OCI-LY1 (cell line): ENCODE results near the gene NR2F1-AS1.

Source experiments
- H2AFZ ChIP-seq: fragments of 200-600 bp; sonication (generic), shearing (Covaris generic); 2 replicates; pipeline ENCODE4 v1.6.0; 2014; ENCODE audit warnings: antibody characterized with exemption, mild to moderate bottlenecking, low read length
- H3F3A ChIP-seq: fragments of 200-600 bp; sonication (generic), shearing (Covaris generic); 2 replicates; pipeline ENCODE4 v1.6.0; 2014; ENCODE audit warnings: mild to moderate bottlenecking, antibody characterized with exemption, low read length, moderate library complexity; ENCODE audit not compliant: insufficient read depth
- H3K27ac ChIP-seq: fragments of 200-600 bp; sonication (generic); 2 replicates; pipeline ENCODE4 v1.5.1; 2014; ENCODE audit warnings: low read length, mixed run types, mild to moderate bottlenecking, low read depth; ENCODE audit not compliant: poor library complexity, severe bottlenecking
- H3K27me3 ChIP-seq: fragments of 200-600 bp; sonication (generic); 2 replicates; pipeline ENCODE4 v1.6.0; 2014; ENCODE audit warnings: antibody characterized with exemption, mild to moderate bottlenecking, low read length, moderate library complexity; ENCODE audit not compliant: insufficient read depth
- H3K36me3 ChIP-seq: fragments of 200-600 bp; sonication (generic); 2 replicates; pipeline ENCODE4 v1.6.1; 2014; ENCODE audit warnings: mild to moderate bottlenecking, antibody characterized with exemption, low read length, moderate library complexity, mixed read lengths; ENCODE audit not compliant: insufficient read depth
- H3K4me1 ChIP-seq: fragments of 200-600 bp; sonication (generic); 2 replicates; pipeline ENCODE4 v1.5.1; 2014; ENCODE audit warnings: mild to moderate bottlenecking, low read length, moderate library complexity; ENCODE audit not compliant: insufficient read depth, severe bottlenecking
- H3K4me2 ChIP-seq: fragments of 200-600 bp; sonication (generic), shearing (Covaris generic); 2 replicates; pipeline ENCODE4 v1.6.1; 2014; ENCODE audit warnings: low read length
- H3K4me3 ChIP-seq: fragments of 200-600 bp; sonication (generic); 2 replicates; pipeline ENCODE4 v1.5.1; 2014; ENCODE audit warnings: low read length, low read depth, mild to moderate bottlenecking, mixed read lengths; ENCODE audit not compliant: poor library complexity, severe bottlenecking
- H3K79me2 ChIP-seq: fragments of 200-600 bp; shearing (Covaris generic); 2 replicates; pipeline ENCODE4 v1.6.1; 2016; ENCODE audit warnings: mixed run types, low read length, mixed read lengths; ENCODE audit not compliant: insufficient read depth
- H3K9ac ChIP-seq: fragments of 200-600 bp; sonication (generic), shearing (Covaris generic); 2 replicates; pipeline ENCODE4 v1.6.1; 2014; ENCODE audit warnings: mild to moderate bottlenecking, low read length, mixed read lengths
- H3K9me2 ChIP-seq: fragments of 200-600 bp; sonication (generic), shearing (Covaris generic); 2 replicates; pipeline ENCODE4 v1.6.1; 2014; ENCODE audit warnings: low read depth, mild to moderate bottlenecking, low read length, mixed read lengths
- H3K9me3 ChIP-seq: fragments of 200-600 bp; shearing (Covaris generic); 2 replicates; pipeline ENCODE4 v1.6.1; 2014; ENCODE audit warnings: low read length, mixed read lengths
- H4K20me1 ChIP-seq: fragments of 200-600 bp; sonication (generic), shearing (Covaris generic); 2 replicates; pipeline ENCODE4 v1.6.0; 2016; ENCODE audit warnings: mild to moderate bottlenecking, low read length; ENCODE audit not compliant: insufficient read depth
- EZH2 ChIP-seq: fragments of 200-600 bp; sonication (generic), shearing (Covaris generic); IDR thresholded peaks from 2 replicates; pipeline ENCODE4 v1.8.0; 2017; ENCODE audit warnings: borderline replicate concordance, mixed run types, mild to moderate bottlenecking, antibody characterized with exemption, low read length, moderate library complexity, mixed read lengths
- TF ChIP-seq, protein P1 (sequence below): fragments of 200-600 bp; sonication (generic), shearing (Covaris generic); IDR thresholded peaks from 2 replicates; pipeline ENCODE4 v1.5.1; 2017; ENCODE audit warnings: mild to moderate bottlenecking, antibody characterized with exemption, low read length, moderate library complexity, mixed read lengths

Gene NR2F1-AS1

GRCh38 chr5:93503598-93504067, 77.4 kb downstream of the NR2F1-AS1 start:
- no peaks in the 10 kb centered on the region for H4K20me1 ChIP-seq
- H3K9me2 ChIP-seq, result no peaks in the 10 kb centered on the region
- no peaks in the 10 kb centered on the region for H3K36me3 ChIP-seq
- no peaks in the 10 kb centered on the region for H3F3A ChIP-seq
- no peak overlapping the region for H3K9ac ChIP-seq
- no peak overlapping the region for H3K27ac ChIP-seq
- no peak overlapping the region for H2AFZ ChIP-seq
- no peak overlapping the region for H3K4me2 ChIP-seq
- H3K4me1 ChIP-seq, result no peaks in the 10 kb centered on the region
- H3K9me3 ChIP-seq, result no peaks in the 10 kb centered on the region
- TF ChIP-seq, protein P1, sequence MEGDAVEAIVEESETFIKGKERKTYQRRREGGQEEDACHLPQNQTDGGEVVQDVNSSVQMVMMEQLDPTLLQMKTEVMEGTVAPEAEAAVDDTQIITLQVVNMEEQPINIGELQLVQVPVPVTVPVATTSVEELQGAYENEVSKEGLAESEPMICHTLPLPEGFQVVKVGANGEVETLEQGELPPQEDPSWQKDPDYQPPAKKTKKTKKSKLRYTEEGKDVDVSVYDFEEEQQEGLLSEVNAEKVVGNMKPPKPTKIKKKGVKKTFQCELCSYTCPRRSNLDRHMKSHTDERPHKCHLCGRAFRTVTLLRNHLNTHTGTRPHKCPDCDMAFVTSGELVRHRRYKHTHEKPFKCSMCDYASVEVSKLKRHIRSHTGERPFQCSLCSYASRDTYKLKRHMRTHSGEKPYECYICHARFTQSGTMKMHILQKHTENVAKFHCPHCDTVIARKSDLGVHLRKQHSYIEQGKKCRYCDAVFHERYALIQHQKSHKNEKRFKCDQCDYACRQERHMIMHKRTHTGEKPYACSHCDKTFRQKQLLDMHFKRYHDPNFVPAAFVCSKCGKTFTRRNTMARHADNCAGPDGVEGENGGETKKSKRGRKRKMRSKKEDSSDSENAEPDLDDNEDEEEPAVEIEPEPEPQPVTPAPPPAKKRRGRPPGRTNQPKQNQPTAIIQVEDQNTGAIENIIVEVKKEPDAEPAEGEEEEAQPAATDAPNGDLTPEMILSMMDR, result no peak
- TF ChIP-seq EZH2, result no peak
- H3K27me3 ChIP-seq, result no peaks in the 10 kb centered on the region
- H3K4me3 ChIP-seq, result no peak overlapping the region
- no peaks in the 10 kb centered on the region for H3K79me2 ChIP-seq

DNA sequence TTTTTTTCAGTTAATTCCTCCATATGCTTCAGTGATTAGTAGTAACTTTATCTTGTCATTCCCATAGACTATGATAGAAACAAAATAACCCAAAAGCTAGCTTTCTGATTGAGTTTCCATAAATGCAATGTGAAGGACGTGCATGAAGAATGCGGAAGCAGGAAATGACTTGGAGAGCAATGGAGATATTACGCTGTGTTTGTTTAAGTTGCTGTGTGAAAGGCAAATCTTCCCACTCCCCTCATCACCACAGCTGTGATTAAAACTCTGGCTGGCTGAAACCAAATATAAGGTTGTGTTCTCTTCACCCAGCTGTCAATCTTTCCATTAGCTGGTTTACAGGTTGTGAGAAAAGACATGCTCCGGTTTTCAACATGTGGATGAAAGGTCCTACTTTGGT, 83.9 kb downstream of the NR2F1-AS1 start:
- Histone ChIP-seq H3K27ac (no peak overlapping the region), H4K20me1 (no peaks in the 10 kb centered on the region), H3F3A (no peaks in the 10 kb centered on the region), H3K9me2 (no peaks in the 10 kb centered on the region), H3K79me2 (no peaks in the 10 kb centered on the region), H3K4me1 (no peaks in the 10 kb centered on the region), H3K4me3 (no peak overlapping the region), H3K36me3 (no peaks in the 10 kb centered on the region), H3K4me2 (no peak overlapping the region), H3K27me3 (no peaks in the 10 kb centered on the region), H3K9ac (no peak overlapping the region), H3K9me3 (no peaks in the 10 kb centered on the region), H2AFZ (no peak overlapping the region)
- TF ChIP-seq, protein P1, result no peak
- TF ChIP-seq EZH2, result no peak

GRCh38 chr5:93479982-93480509, 101.0 kb downstream of the NR2F1-AS1 start:
- no peaks in the 10 kb centered on the region for H3K4me1 ChIP-seq
- no peaks in the 10 kb centered on the region for H4K20me1 ChIP-seq
- H3K4me2 ChIP-seq, result no peak overlapping the region
- H3K36me3 ChIP-seq, result no peaks in the 10 kb centered on the region
- H3F3A ChIP-seq, result no peaks in the 10 kb centered on the region
- H3K27ac ChIP-seq, result no peak overlapping the region
- no peaks in the 10 kb centered on the region for H3K9me2 ChIP-seq
- H3K79me2 ChIP-seq, result no peaks in the 10 kb centered on the region
- no peaks in the 10 kb centered on the region for H3K27me3 ChIP-seq
- no peak overlapping the region for H3K9ac ChIP-seq
- no peak for TF ChIP-seq EZH2
- TF ChIP-seq, protein P1, result no peak
- H3K4me3 ChIP-seq, result no peak overlapping the region
- H2AFZ ChIP-seq, result no peak overlapping the region
- H3K9me3 ChIP-seq, result no peaks in the 10 kb centered on the region
